CD4-positive, alpha-beta T cell (primary cell): ENCODE data around the gene VWA8. TPM values are rescaled to one million over a fixed set of nuclear protein-coding genes. Genes with fewer than 3 reads are reported as not detected.
"Not testable (repeated sequence)": the region's sequence is repeated elsewhere in the genome, so short reads cannot be mapped to it uniquely, and the experiment has no call there.

Source experiments
- ATAC-seq: fragments of 200-7000 bp; cut with Tn5 transposase; one replicate; pipeline ENCODE4 v1.10.0; 2022; ENCODE audit warnings: mild to moderate bottlenecking; ENCODE audit not compliant: poor library complexity
- CTCF ChIA-PET: fragments of 350-600 bp; sonication (Branson Sonifier 250); formaldehyde crosslinking; loops from one replicate; lab custom pipeline; 2021; ENCODE audit warnings: antibody characterized with exemption, inconsistent platforms; lab: Charles Lee
- POLR2A ChIA-PET: fragments of 350-600 bp; sonication (Branson Sonifier 250); formaldehyde crosslinking; loops from one replicate; lab custom pipeline; 2021; ENCODE audit warnings: antibody characterized with exemption, inconsistent platforms; lab: Charles Lee
- DNase-seq, 14 experiments: peaks; one replicate each; pipeline ENCODE4 v3.0.0-alpha.2; 2013 to 2020; ENCODE audit warnings: mixed read lengths in 2 of 14
- H3K27ac ChIP-seq, 2 donors: one replicate each; pipeline versions ENCODE4 v1.5.1 to v1.7.0; 2013; ENCODE audit warnings: low read length in 2 of 2, low read depth in 1 of 2, mild to moderate bottlenecking in 1 of 2
- H3K27me3 ChIP-seq, 2 experiments: 1 replicate in 1 of 2; 2 replicates in 1 of 2; pipeline versions ENCODE4 v1.6.1 to v1.7.0; 2013; ENCODE audit warnings: low read length in 2 of 2, control low read depth in 1 of 2, mild to moderate bottlenecking in 1 of 2, moderate library complexity in 1 of 2; ENCODE audit not compliant: insufficient read depth in 2 of 2, control insufficient read depth in 1 of 2
- H3K36me3 ChIP-seq: one replicate; pipeline ENCODE4 v1.6.1; 2013; ENCODE audit warnings: low read length, control low read depth; ENCODE audit not compliant: insufficient read depth
- H3K4me1 ChIP-seq: one replicate; pipeline ENCODE4 v1.6.1; 2013; ENCODE audit warnings: low read length, control low read depth; ENCODE audit not compliant: insufficient read depth
- H3K4me3 ChIP-seq: one replicate; pipeline ENCODE4 v1.5.1; 2013; ENCODE audit warnings: mild to moderate bottlenecking, low read length, moderate library complexity
- H3K9me3 ChIP-seq, 2 experiments: 1 replicate in 1 of 2; 2 replicates in 1 of 2; pipeline versions ENCODE4 v1.6.1 to v1.7.0; 2013; ENCODE audit warnings: low read length in 2 of 2, mild to moderate bottlenecking in 2 of 2, control low read depth in 1 of 2, moderate library complexity in 1 of 2; ENCODE audit not compliant: control insufficient read depth in 1 of 2, insufficient read depth in 1 of 2
- H3K27ac Mint-ChIP-seq: one replicate; pipeline ENCODE4 v1.8.0; 2020; ENCODE audit warnings: mixed read lengths
- H3K27me3 Mint-ChIP-seq: one replicate; pipeline ENCODE4 v1.8.0; 2021; ENCODE audit warnings: mixed read lengths
- H3K36me3 Mint-ChIP-seq: one replicate; pipeline ENCODE4 v1.8.0; 2021; ENCODE audit warnings: low read depth, mixed read lengths
- H3K4me1 Mint-ChIP-seq: one replicate; pipeline ENCODE4 v1.8.0; 2021; ENCODE audit warnings: low read depth, mixed read lengths
- H3K4me3 Mint-ChIP-seq: one replicate; pipeline ENCODE4 v1.8.0; 2020; ENCODE audit warnings: mild to moderate bottlenecking, mixed read lengths
- H3K9me3 Mint-ChIP-seq: one replicate; pipeline ENCODE4 v1.8.0; 2020; ENCODE audit warnings: mixed read lengths
- intact Hi-C, 2 experiments: fragments of 100-400 bp; cut with DNase I in 1 of 2; cut with micrococcal nuclease in 1 of 2; formaldehyde crosslinking; loops; one replicate each; pipeline versions ENCODE4 v1.15.1 to v1.9.0; 2023 to 2025; cut with DNase I, micrococcal nuclease
- total RNA-seq, 174 experiments: library from RNA in 2 of 174; stranded (reverse) in 2 of 174; gene quantifications; one replicate each; pipeline ENCODE4 v1.2.3 and lab custom pipeline; 2021 to 2026
- TF ChIP-seq, protein P1 (sequence below): fragments of 200-600 bp; IDR thresholded peaks from one replicate; pipeline ENCODE4 v1.8.0; 2022; ENCODE audit warnings: antibody characterized with exemption, mild to moderate bottlenecking

VWA8 gene
- total RNA-seq, 2 experiments from 2014 or later: 18.7 to 19.0 TPM

DNA sequence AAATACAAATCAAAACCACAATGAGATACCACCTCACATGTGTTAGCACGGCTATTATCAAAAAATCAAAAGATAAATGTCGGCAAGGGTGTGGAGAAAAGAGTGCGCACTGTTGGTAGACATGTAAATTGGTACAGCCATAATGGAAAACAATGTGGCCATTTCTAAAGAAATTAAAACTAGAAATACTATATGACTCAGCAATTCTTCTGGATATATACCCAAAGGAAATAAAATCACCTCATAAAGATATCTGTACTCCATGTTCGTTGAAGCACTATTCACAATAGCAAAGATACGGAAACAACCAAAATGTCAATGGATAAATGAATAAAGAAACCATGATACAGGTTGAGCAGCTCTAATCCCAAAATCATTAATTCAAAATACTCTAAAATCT is 30.8 kb downstream of the VWA8 start:
- Mint-ChIP-seq H3K9me3 (peaks cover 6% of the 10 kb centered on the region), H3K27me3 (no peaks in the 10 kb centered on the region), H3K27ac (no peak overlapping the region), H3K36me3 (peaks cover 75% of the 10 kb centered on the region), H3K4me1 (peaks cover 48% of the 10 kb centered on the region), H3K4me3 (peak overlapping the region; percentile 34)
- Histone ChIP-seq H3K4me1 (no peaks in the 10 kb centered on the region), H3K9me3 (peaks cover 0 to 13% of the 10 kb centered on the region in 2 experiments), H3K4me3 (no peak overlapping the region), H3K27ac (no peak overlapping the region), H3K27me3 (no peaks in the 10 kb centered on the region), H3K36me3 (peaks cover 12% of the 10 kb centered on the region)
- DNase-seq: no peak
- ChIA-PET CTCF (no interaction called here), POLR2A (no interaction called here)
- TF ChIP-seq, protein P1, sequence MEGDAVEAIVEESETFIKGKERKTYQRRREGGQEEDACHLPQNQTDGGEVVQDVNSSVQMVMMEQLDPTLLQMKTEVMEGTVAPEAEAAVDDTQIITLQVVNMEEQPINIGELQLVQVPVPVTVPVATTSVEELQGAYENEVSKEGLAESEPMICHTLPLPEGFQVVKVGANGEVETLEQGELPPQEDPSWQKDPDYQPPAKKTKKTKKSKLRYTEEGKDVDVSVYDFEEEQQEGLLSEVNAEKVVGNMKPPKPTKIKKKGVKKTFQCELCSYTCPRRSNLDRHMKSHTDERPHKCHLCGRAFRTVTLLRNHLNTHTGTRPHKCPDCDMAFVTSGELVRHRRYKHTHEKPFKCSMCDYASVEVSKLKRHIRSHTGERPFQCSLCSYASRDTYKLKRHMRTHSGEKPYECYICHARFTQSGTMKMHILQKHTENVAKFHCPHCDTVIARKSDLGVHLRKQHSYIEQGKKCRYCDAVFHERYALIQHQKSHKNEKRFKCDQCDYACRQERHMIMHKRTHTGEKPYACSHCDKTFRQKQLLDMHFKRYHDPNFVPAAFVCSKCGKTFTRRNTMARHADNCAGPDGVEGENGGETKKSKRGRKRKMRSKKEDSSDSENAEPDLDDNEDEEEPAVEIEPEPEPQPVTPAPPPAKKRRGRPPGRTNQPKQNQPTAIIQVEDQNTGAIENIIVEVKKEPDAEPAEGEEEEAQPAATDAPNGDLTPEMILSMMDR: no peak
- intact Hi-C loops: no loop called here
- no peak for ATAC-seq

DNA sequence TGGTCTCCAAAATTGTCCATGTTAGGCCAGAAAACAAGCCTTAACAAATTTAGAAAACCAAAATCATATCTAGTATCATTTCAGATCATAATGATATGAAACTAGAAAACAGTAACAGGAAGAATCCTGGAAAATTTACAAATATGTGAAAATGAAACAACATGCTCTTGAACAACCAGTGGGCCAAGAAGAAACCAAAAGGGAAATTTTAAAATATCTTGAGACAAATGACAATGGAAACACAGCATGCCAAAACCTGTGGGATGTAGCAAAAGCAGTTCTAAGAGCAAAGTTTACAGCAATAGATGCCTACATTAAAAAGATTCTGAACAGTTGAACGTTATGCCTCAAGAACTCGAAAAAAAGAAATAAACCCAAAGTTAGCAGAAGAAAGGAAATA is 32.6 kb downstream of the VWA8 start:
- Histone ChIP-seq H3K27me3 (no peaks in the 10 kb centered on the region), H3K4me3 (peak overlapping the region; percentile 12), H3K36me3 (peaks cover 12% of the 10 kb centered on the region), H3K4me1 (no peaks in the 10 kb centered on the region), H3K27ac (no peak overlapping the region), H3K9me3 (peaks cover 10 to 28% of the 10 kb centered on the region in 2 experiments)
- Mint-ChIP-seq H3K4me1 (peaks cover 52% of the 10 kb centered on the region), H3K27me3 (no peaks in the 10 kb centered on the region), H3K27ac (peak overlapping the region; percentile 29), H3K36me3 (peaks cover 76% of the 10 kb centered on the region), H3K4me3 (peak overlapping the region; percentile 69), H3K9me3 (peaks cover 13% of the 10 kb centered on the region)
- DNase-seq: no peak
- intact Hi-C loops: no loop called here
- no peak for ATAC-seq
- TF ChIP-seq, protein P1: no peak
- CTCF ChIA-PET: interaction anchor here (1.3 kb wide), 1 partner anchor 17 kb away, joined by 3 read pairs; no protein-coding TSS in a partner anchor
- POLR2A ChIA-PET: no interaction called here

DNA sequence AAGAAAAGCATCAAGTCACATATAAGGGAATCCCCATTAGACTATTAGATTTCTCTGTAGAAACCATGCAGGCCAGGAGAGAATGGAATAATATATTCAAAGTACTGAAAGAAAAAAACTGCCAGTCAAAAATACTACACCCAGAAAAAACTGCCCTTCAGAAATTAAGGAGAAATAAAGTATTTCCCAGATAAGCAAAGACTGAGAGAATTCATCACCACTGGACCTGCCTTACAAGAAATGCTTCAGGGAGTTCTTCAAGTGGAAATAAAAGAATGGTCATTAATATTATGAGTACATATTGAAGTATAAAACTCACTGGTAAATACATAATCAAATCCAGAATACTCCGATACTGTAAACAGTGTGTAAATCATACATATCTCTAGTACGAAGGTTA is 35.9 kb downstream of the VWA8 start:
- ChIA-PET CTCF (no interaction called here), POLR2A (interaction anchor here (1.3 to 1.5 kb wide), 2 partner anchors 35 to 123 kb away, joined by 3 read pairs; partner anchors contain the start of gene DGKH)
- Mint-ChIP-seq H3K27ac (no peak overlapping the region), H3K4me3 (no peak overlapping the region), H3K4me1 (peaks cover 54% of the 10 kb centered on the region), H3K9me3 (peaks cover 13% of the 10 kb centered on the region), H3K36me3 (peaks cover 74% of the 10 kb centered on the region), H3K27me3 (no peaks in the 10 kb centered on the region)
- intact Hi-C loops: no loop called here
- no peak overlapping the region for H3K27ac ChIP-seq
- H3K4me1 ChIP-seq: peaks cover under 1% of the 10 kb centered on the region
- H3K36me3 ChIP-seq: peaks cover 12% of the 10 kb centered on the region
- no peak overlapping the region for H3K4me3 ChIP-seq
- no peaks in the 10 kb centered on the region for H3K27me3 ChIP-seq
- H3K9me3 ChIP-seq: peaks cover 13 to 28% of the 10 kb centered on the region in 2 experiments
- no peak for DNase-seq
- no peak for ATAC-seq
- TF ChIP-seq, protein P1: no peak

DNA sequence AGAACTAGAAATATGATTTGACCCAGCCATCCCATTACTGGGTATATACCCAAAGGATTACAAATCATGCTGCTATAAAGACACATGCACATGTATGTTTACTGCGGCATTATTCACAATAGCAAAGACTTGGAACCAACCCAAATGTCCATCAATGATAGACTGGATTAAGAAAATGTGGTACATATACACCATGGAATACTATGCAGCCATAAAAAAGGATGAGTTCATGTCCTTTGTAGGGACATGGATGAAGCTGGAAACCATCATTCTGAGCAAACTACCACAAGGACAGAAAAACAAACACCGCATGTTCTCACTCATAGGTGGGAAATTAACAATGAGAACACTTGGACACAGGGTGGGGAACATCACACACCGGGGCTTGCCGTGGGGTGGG is 38.0 kb downstream of the VWA8 start:
- H3K4me1 Mint-ChIP-seq: peaks cover 52% of the 10 kb centered on the region
- H3K36me3 Mint-ChIP-seq: peaks cover 62% of the 10 kb centered on the region
- H3K4me3 ChIP-seq, CTCF ChIA-PET, H3K27ac ChIP-seq, ATAC-seq, H3K4me1 ChIP-seq, H3K27ac Mint-ChIP-seq, H3K27me3 ChIP-seq, POLR2A ChIA-PET, H3K4me3 Mint-ChIP-seq, intact Hi-C loops, DNase-seq, H3K27me3 Mint-ChIP-seq: not testable (repeated sequence)
- Histone ChIP-seq H3K36me3 (peaks cover 12% of the 10 kb centered on the region), H3K9me3 (peaks cover 13 to 28% of the 10 kb centered on the region in 2 experiments)
- peaks cover 13% of the 10 kb centered on the region for H3K9me3 Mint-ChIP-seq
